SK-N-MC (cell line): ENCODE measurements around the gene FAM9C.

Source experiments
- DNase-seq: peaks from one replicate; pipeline ENCODE4 v3.0.0-alpha.2; 2011; ENCODE audit warnings: low read depth, low spot score
- H3K27ac ChIP-seq: fragments of 200-600 bp; sonication (generic); 2 replicates; pipeline ENCODE4 v1.5.1; 2016; ENCODE audit warnings: mixed run types
- H3K36me3 ChIP-seq: fragments of 200-600 bp; sonication (generic); 2 replicates; pipeline ENCODE4 v1.6.1; 2017; ENCODE audit warnings: antibody characterized with exemption, low read length, mixed read lengths; ENCODE audit not compliant: insufficient read depth
- H3K4me3 ChIP-seq: fragments of 200-600 bp; sonication (generic); 2 replicates; pipeline ENCODE4 v1.5.1; 2016
- H3K9ac ChIP-seq: fragments of 200-600 bp; sonication (generic); 2 replicates; pipeline ENCODE4 v1.8.0; 2017; ENCODE audit warnings: mixed run types, mixed read lengths; ENCODE audit not compliant: insufficient read length
- H3K9me3 ChIP-seq: fragments of 200-600 bp; sonication (generic); 2 replicates; pipeline ENCODE4 v1.6.1; 2017; ENCODE audit warnings: low read depth, mild to moderate bottlenecking, antibody characterized with exemption, low read length, moderate library complexity, mixed read lengths
- EZH2 ChIP-seq: fragments of 200-600 bp; sonication (generic); IDR thresholded peaks from one replicate; pipeline ENCODE4 v1.6.1; 2017; ENCODE audit warnings: antibody characterized with exemption
- FOXP2 ChIP-seq: optimal IDR thresholded peaks from 2 replicates; pipeline ENCODE3; 2011; ENCODE audit warnings: mild to moderate bottlenecking, moderate library complexity; ENCODE audit not compliant: insufficient read depth; ENCODE audit errors: extremely low read length, control extremely low read depth
- POLR2AphosphoS5 ChIP-seq: IDR thresholded peaks from 2 replicates; pipeline ENCODE4 v1.6.1; 2012; ENCODE audit warnings: mild to moderate bottlenecking, low read depth, low read length, borderline replicate concordance

The FAM9C gene

GRCh38 chrX:13046141-13046855 lies 1.9 kb upstream of the FAM9C start:
- no peak for TF ChIP-seq FOXP2
- Histone ChIP-seq H3K4me3 (no peak overlapping the region), H3K27ac (no peak overlapping the region), H3K9me3 (no peaks in the 10 kb centered on the region), H3K9ac (no peak overlapping the region), H3K36me3 (no peaks in the 10 kb centered on the region)
- DNase-seq, result no peak

- H3K27ac ChIP-seq, result no peak overlapping the region
- H3K4me3 ChIP-seq, result no peak overlapping the region
- H3K9me3 ChIP-seq, result no peaks in the 10 kb centered on the region
- H3K9ac ChIP-seq, result no peak overlapping the region
- TF ChIP-seq EZH2, result no peak
- TF ChIP-seq FOXP2, result no peak
- TF ChIP-seq POLR2AphosphoS5, result no peak
- no peaks in the 10 kb centered on the region for H3K36me3 ChIP-seq
- no peak for DNase-seq
Measured at GRCh38 chrX:13043938-13044337, 482 bp downstream of the FAM9C start.

- no peak overlapping the region for H3K27ac ChIP-seq
Measured at GRCh38 chrX:13043138-13043537, 1.3 kb downstream of the FAM9C start.

GRCh38 chrX:13036896-13037295 lies 7.5 kb downstream of the FAM9C start:
- no peak for TF ChIP-seq EZH2
- no peak for TF ChIP-seq POLR2AphosphoS5
- TF ChIP-seq FOXP2, result no peak
- H3K27ac ChIP-seq, result no peak overlapping the region
- no peaks in the 10 kb centered on the region for H3K36me3 ChIP-seq
- no peak overlapping the region for H3K4me3 ChIP-seq
- DNase-seq, result no peak
- H3K9ac ChIP-seq, result no peak overlapping the region
- H3K9me3 ChIP-seq, result no peaks in the 10 kb centered on the region

More at GRCh38 chrX:13043138-13043537, 1.3 kb downstream of the FAM9C start:
- no peaks in the 10 kb centered on the region for H3K36me3 ChIP-seq
- no peak overlapping the region for H3K9ac ChIP-seq
- H3K4me3 ChIP-seq, result no peak overlapping the region
- no peak for TF ChIP-seq POLR2AphosphoS5
- TF ChIP-seq FOXP2, result no peak
- no peak for TF ChIP-seq EZH2
- no peak for DNase-seq
- H3K9me3 ChIP-seq, result no peaks in the 10 kb centered on the region

- TF ChIP-seq FOXP2 (no peak), POLR2AphosphoS5 (no peak), EZH2 (no peak)
- H3K27ac ChIP-seq, result no peak overlapping the region
- no peak overlapping the region for H3K4me3 ChIP-seq
- H3K36me3 ChIP-seq, result no peaks in the 10 kb centered on the region
- no peak for DNase-seq
- H3K9me3 ChIP-seq, result no peaks in the 10 kb centered on the region
- H3K9ac ChIP-seq, result no peak overlapping the region
Measured at GRCh38 chrX:13033193-13033592, 11.2 kb downstream of the FAM9C start.

GRCh38 chrX:13029887-13030771 lies 14.3 kb downstream of the FAM9C start:
- TF ChIP-seq FOXP2, result no peak
- no peak for TF ChIP-seq EZH2
- no peak for TF ChIP-seq POLR2AphosphoS5
- Histone ChIP-seq H3K36me3 (no peaks in the 10 kb centered on the region), H3K9ac (no peak overlapping the region), H3K27ac (peak overlapping the region; percentile 68; the same call in 1 of the 2 replicates), H3K4me3 (peak overlapping the region; percentile 67), H3K9me3 (no peaks in the 10 kb centered on the region)
- no peak for DNase-seq

- no peaks in the 10 kb centered on the region for H3K9me3 ChIP-seq
- TF ChIP-seq POLR2AphosphoS5 (no peak), FOXP2 (no peak), EZH2 (no peak)
- no peak overlapping the region for H3K9ac ChIP-seq
- DNase-seq, result no peak
- peak overlapping the region; percentile 67 for H3K4me3 ChIP-seq
- H3K27ac ChIP-seq, result peak overlapping the region; percentile 68; the same call in 1 of the 2 replicates
- H3K36me3 ChIP-seq, result no peaks in the 10 kb centered on the region
Measured at GRCh38 chrX:13029637-13029886, 14.9 kb downstream of the FAM9C start.

GRCh38 chrX:13028871-13029636 lies 15.4 kb downstream of the FAM9C start:
- Histone ChIP-seq H3K9ac (no peak overlapping the region), H3K9me3 (no peaks in the 10 kb centered on the region), H3K4me3 (peak overlapping the region; percentile 67), H3K27ac (peak overlapping the region; percentile 68; the same call in 1 of the 2 replicates), H3K36me3 (no peaks in the 10 kb centered on the region)
- no peak for DNase-seq
- TF ChIP-seq EZH2, result no peak
- no peak for TF ChIP-seq POLR2AphosphoS5
- TF ChIP-seq FOXP2, result no peak
